Glomerular visceral epithelial cell (primary cell): ENCODE results near the gene C17orf78.
"Not testable (repeated sequence)": the region's sequence is repeated elsewhere in the genome, so short reads cannot be mapped to it uniquely, and the experiment has no call there.

ENCODE experiments used
- DNase-seq: peaks from one replicate; pipeline ENCODE4 v3.0.0-alpha.2; 2016; ENCODE audit errors: extremely low spot score

C17orf78 gene

GRCh38 chr17:37438141-37438540 lies 62.4 kb downstream of the C17orf78 start:
- no peak for DNase-seq

GRCh38 chr17:37440424-37440823 lies 64.6 kb downstream of the C17orf78 start:
- DNase-seq: no peak

- not testable (repeated sequence) for DNase-seq
These were observed 65.7 kb downstream of the C17orf78 start for GRCh38 chr17:37441369-37442014.
